Measurements from ENCODE around the gene ALK. TPM values are rescaled to one million over a fixed set of nuclear protein-coding genes. Genes with fewer than 3 reads are reported as not detected.
"Not testable (repeated sequence)": the region's sequence is repeated elsewhere in the genome, so short reads cannot be mapped to it uniquely, and the experiment has no call there.

ALK gene
- total RNA-seq, 1 donor from 2014 or later, result not detected

DNA sequence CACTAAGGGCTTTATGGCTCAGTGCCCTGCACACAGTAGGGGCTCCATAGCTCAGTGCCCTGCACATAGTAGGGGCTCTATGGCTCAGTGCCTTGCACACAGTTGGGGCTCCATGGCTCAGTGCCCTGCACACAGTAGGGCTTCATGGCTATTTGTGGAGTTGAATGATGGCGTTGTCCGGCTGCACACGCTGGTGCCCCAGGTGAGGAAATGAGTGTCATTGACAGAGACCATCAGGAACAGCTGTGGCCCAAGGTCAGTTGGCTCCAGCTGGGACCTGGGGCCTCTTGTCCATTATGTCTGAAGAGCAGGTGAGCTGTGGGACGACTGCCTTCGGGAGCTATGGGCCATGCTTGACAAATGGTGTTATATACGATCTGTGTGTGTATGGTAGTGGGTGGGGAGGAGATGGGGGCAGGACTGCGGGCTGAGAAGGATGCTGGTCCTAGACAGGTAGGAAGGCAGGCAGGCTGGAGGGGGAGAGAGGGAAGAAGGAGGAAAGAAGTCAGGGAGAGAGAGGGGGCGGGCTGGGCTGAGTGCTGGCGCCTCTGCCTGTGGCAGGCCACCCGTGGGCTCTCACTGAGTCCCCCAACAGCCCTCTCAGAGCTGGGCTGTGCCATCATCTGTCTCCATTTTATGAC lies 675.5 kb downstream of the ALK start:
- Mint-ChIP-seq H3K36me3 (ENCODE audit: insufficient read depth) (no peaks in the 10 kb centered on the region), H3K27ac (no peak overlapping the region), H3K9me3 (ENCODE audit: low read depth) (no peaks in the 10 kb centered on the region), H3K4me3 (ENCODE audit: low read depth) (no peak overlapping the region), H3K4me1 (ENCODE audit: low read depth) (no peaks in the 10 kb centered on the region), H3K27me3 (peaks cover 10% of the 10 kb centered on the region)
- no peak for DNase-seq (ENCODE audit: low spot score, unreplicated experiment)
- TF ChIP-seq, protein P1, sequence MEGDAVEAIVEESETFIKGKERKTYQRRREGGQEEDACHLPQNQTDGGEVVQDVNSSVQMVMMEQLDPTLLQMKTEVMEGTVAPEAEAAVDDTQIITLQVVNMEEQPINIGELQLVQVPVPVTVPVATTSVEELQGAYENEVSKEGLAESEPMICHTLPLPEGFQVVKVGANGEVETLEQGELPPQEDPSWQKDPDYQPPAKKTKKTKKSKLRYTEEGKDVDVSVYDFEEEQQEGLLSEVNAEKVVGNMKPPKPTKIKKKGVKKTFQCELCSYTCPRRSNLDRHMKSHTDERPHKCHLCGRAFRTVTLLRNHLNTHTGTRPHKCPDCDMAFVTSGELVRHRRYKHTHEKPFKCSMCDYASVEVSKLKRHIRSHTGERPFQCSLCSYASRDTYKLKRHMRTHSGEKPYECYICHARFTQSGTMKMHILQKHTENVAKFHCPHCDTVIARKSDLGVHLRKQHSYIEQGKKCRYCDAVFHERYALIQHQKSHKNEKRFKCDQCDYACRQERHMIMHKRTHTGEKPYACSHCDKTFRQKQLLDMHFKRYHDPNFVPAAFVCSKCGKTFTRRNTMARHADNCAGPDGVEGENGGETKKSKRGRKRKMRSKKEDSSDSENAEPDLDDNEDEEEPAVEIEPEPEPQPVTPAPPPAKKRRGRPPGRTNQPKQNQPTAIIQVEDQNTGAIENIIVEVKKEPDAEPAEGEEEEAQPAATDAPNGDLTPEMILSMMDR (IDR thresholded peaks at IDR 0.05; ENCODE audit: unreplicated experiment), result no peak

DNA sequence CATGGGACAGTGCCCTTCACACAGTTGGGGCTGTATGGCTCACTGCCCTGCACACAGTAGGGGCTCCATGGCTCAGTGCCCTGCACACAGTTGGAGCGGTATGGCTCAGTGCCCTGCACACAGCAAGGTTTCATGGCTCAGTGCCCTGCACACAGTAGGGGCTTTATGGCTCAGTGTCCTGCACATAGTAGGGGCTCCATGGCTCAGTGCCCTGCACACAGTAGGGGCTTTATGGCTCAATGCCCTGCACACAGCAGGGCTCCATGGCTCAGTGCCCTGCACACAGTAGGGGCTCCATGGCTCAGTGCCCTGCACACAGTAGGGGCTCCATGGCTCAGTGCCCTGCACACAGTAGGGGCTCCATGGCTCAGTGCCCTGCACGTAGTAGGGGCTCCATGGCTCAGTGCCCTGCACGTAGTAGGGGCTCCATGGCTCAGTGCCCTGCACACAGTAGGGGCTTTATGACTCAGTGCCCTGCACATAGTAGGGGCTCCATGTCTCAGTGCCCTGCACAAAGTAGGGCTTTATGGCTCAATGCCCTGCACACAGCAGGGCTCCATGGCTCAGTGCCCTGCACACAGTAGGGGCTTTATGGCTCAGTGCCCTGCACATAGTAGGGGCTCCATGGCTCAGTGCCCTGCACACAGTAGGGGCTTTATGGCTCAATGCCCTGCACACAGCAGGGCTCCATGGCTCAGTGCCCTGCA lies 676.2 kb downstream of the ALK start:
- not testable (repeated sequence) for H3K9me3 Mint-ChIP-seq (ENCODE audit: low read depth); H3K4me3 Mint-ChIP-seq (ENCODE audit: low read depth); DNase-seq (ENCODE audit: low spot score, unreplicated experiment); H3K36me3 Mint-ChIP-seq (ENCODE audit: insufficient read depth); H3K27ac Mint-ChIP-seq; H3K4me1 Mint-ChIP-seq (ENCODE audit: low read depth)
- peaks cover 16% of the 10 kb centered on the region for H3K27me3 Mint-ChIP-seq

DNA sequence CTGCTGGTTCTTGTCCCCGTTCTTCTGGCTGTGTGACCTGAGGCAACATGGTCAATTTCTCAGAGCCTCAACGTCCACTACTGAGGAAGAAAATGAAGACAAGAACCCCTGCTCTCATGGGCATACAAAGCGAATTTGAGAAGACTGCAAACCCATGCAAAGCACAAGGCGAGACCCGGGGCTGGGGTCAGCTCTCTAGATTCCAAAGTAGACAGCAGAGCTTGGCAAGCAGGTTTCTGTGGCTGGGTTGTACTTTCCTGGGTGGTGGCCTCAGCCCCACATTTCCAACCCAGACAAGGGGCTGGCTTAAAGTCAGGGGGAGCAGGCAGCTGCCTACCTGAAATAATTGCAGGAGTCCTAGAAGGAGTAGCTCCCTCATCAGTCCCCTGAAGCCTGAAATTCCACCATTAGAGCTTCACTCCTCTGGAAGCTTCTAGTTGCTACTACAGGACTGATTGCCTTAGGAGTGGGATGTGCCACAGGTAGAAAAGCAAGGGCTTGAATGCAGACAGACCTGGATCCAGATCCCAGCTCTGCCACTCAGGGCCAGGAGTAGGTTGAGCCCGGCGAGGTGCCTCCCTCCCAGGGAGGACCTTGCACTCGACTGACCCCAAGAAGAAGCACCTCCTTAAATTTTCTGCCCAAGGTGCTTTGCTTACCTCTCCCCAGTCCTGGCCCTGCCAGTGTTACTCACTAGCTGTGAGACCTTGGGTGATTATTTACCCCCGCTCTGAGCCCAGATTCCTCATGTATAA lies 678.6 kb downstream of the ALK start:
- Mint-ChIP-seq H3K4me1 (ENCODE audit: low read depth) (no peaks in the 10 kb centered on the region), H3K4me3 (ENCODE audit: low read depth) (no peak overlapping the region), H3K36me3 (ENCODE audit: insufficient read depth) (no peaks in the 10 kb centered on the region), H3K27me3 (peaks cover 16% of the 10 kb centered on the region), H3K27ac (no peak overlapping the region), H3K9me3 (ENCODE audit: low read depth) (no peaks in the 10 kb centered on the region)
- TF ChIP-seq, protein P1 (IDR thresholded peaks at IDR 0.05; ENCODE audit: unreplicated experiment), result no peak
- no peak for DNase-seq (ENCODE audit: low spot score, unreplicated experiment)

DNA sequence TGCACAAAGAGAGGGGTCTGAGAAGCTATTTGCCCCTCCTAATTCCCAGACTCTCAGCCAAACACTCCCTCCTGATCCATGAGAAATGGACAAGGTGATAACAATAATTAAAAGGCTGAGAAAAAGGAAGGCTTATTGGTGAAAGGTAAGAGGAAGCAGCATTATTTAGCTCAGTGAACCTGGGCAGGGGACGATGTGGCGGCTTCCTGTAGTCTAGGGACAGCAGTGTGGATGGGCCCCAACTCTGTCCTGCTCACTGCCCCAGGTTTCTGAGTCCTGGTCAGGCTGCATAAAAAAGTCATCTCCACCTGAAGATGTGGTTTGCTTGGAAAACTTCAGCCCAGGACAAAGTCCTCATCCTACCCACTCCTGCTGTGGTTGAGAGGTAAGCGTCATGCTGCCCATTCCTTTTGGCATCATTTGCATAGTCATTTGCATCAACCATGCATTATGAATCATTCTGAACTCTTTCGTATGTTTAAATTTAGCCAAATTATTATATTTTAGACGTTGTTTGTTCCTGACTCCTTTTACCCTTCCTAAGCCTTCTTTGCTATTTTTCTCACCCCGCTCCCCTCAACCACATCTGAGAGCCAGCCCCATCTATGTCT lies 679.3 kb downstream of the ALK start:
- Mint-ChIP-seq H3K27me3 (peaks cover 18% of the 10 kb centered on the region), H3K36me3 (ENCODE audit: insufficient read depth) (no peaks in the 10 kb centered on the region), H3K4me1 (ENCODE audit: low read depth) (no peaks in the 10 kb centered on the region), H3K9me3 (ENCODE audit: low read depth) (no peaks in the 10 kb centered on the region), H3K27ac (no peak overlapping the region), H3K4me3 (ENCODE audit: low read depth) (no peak overlapping the region)
- DNase-seq (ENCODE audit: low spot score, unreplicated experiment), result no peak
- TF ChIP-seq, protein P1 (IDR thresholded peaks at IDR 0.05; ENCODE audit: unreplicated experiment), result no peak

DNA sequence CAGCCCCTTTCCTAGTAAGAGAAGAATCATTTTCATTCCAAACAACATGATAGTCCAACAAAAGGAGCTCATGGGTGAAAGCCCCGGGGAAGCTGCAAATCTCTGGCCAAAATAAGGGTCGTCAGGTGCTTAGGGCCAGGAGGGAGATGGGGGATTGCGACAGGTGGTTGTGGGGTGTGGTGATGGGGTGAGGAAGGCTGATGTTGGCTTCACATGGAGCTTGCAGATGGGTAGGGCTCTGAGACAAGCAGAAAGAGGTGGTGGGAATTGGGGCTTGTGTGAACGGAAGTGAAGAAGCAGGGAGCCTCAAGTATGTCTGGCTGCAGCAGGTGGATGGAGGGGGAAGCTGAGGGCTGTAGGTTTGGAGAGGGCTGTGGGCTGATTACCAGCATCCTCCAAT lies 680.0 kb downstream of the ALK start:
- no peak overlapping the region for H3K27ac Mint-ChIP-seq
- H3K27me3 Mint-ChIP-seq, result peaks cover 22% of the 10 kb centered on the region
- no peak for DNase-seq (ENCODE audit: low spot score, unreplicated experiment)
- no peaks in the 10 kb centered on the region for H3K36me3 Mint-ChIP-seq (ENCODE audit: insufficient read depth)
- TF ChIP-seq, protein P1 (IDR thresholded peaks at IDR 0.05; ENCODE audit: unreplicated experiment), result no peak
- H3K9me3 Mint-ChIP-seq (ENCODE audit: low read depth), result no peaks in the 10 kb centered on the region
- H3K4me1 Mint-ChIP-seq (ENCODE audit: low read depth), result no peaks in the 10 kb centered on the region
- no peak overlapping the region for H3K4me3 Mint-ChIP-seq (ENCODE audit: low read depth)
